Fibroblast of pulmonary artery (primary cell): ENCODE measurements around the gene TEX29.

Experiments used
- DNase-seq: peaks from one replicate; pipeline ENCODE4 v3.0.0-alpha.2; 2010; ENCODE audit warnings: low read depth
- H3K4me3 ChIP-seq: replicated peaks from 2 replicates; pipeline ENCODE4 v1.5.1; 2011; ENCODE audit warnings: low read depth, mild to moderate bottlenecking, control low read depth, low read length, moderate library complexity
- CTCF ChIP-seq: IDR thresholded peaks from 2 replicates; pipeline ENCODE4 v1.5.1; 2011; ENCODE audit warnings: mild to moderate bottlenecking, control low read depth, low read length, inconsistent platforms; ENCODE audit errors: missing control alignments

Gene TEX29

DNA sequence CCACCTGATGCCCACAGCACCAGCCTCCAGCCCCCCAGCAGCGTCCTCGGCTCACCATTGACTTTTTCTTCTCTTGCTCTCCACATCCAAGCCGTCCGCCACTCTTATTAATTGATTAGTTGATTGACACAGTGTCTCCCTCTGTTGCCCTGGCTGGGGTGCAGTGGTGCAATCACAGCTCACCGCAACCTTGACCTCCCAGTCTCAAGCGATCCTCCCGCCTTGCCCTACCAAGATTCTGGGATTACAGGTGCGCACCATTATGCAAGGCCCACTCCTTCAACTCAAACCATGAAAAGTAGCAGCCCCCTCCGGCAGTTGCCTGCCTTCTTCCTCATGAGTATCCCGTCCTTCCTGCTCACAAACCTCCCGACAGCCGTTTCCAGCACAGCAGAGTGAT lies 921 bp upstream of the TEX29 start:
- no peak overlapping the region for H3K4me3 ChIP-seq
- TF ChIP-seq CTCF: no peak
- DNase-seq: no peak

DNA sequence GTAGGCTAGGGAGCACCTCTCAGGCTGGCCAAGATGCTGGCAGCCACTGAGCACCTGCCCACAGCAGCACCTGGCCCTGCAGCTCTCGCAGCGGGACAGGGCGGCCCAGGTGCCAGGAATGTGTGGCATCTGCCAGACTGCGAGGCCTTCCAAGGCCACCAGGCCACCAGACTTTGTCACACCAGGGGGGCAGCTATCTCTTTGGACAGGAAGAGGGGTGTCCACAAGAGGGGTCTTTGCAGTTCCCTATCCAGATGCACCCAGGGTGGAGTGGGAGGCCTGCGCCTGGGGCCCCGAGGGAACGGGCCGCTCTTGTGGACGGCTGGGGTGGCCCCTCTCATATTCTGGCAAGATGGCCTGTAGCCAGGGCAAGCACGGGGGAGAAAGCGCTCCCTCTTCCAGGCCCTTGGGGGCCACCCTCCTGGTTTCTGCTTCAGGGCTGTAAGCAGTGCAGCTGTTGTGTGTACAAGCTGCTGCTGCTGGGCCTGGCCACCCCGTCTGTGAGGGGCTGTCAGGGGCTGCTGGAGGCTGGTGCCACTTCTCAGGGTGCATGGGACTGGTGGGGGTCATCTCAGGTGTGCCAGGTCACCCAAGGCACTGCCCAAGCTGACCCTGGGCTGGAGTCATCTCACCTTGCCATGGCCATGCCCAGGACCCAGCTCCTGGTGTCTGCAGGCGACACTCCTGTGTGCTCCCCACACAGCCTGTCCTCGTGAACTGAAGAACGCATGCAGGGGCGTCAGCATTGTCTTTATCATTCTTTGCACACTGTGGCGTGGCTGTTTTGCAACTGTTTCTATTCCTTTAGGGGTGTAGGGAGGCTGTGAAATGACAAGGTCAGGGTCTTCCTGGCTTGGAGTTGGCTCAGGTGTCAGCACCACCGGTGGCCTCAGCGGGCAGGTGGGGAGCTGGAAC lies 1.8 kb downstream of the TEX29 start:
- H3K4me3 ChIP-seq: no peak overlapping the region
- TF ChIP-seq CTCF: no peak
- no peak for DNase-seq

GRCh38 chr13:111322916-111323331 lies 2.5 kb downstream of the TEX29 start:
- H3K4me3 ChIP-seq: no peak overlapping the region
- DNase-seq: no peak
- TF ChIP-seq CTCF: no peak

DNA sequence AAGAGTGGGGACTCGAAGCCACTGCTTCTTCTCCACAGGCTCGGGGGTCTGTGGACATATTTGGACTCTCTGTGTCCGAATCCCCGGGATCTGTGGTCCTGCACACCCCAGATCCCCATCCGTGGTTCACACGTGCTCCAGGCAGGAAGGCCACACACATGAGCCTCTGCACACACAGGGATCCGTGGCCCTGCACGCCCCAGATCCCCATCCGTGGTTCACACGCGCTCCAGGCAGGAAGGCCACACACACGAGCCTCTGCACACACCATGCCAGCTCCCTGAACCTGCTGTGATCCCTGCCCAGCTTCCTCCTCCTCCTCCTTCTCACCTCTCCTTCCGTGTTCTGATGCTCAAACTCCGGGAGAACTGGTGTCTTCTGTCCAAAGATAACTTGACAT lies 3.1 kb downstream of the TEX29 start:
- DNase-seq: no peak
- no peak overlapping the region for H3K4me3 ChIP-seq
- no peak for TF ChIP-seq CTCF

DNA sequence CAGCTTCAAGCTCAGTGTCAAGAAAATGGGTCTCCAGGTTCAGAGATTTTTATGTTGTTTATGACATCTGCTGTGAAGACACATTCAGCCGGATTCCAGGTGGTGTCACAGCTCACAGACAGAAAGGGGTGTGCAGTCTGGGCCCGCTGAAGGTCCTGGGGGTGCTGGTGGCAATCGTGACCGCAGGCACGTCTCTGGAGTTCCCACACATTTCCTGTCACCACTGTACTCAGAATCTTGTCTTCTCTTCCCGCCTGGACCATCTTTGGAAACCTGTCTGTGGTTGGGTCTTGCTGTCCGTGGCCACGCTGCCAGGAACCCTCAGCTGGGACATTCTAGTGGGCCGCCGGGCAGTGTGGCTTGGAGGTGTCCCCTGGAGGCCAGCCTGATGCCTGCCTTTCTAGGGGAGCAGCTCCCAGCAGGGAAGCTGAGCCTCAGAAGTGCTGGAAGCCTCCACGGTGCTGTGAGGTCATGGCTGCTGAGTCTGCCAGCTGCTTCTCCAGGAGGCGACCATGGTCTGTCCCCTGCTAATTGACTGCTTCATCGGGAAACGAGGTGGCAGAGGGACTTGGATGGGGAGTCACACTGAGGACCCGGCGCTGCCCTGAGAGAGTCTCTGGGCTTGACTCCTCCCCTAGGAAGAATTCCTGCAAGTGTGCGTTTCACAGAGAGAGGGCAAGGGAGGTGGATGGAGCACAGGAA lies 3.7 kb downstream of the TEX29 start:
- no peak for DNase-seq
- H3K4me3 ChIP-seq: no peak overlapping the region
- TF ChIP-seq CTCF: no peak

DNA sequence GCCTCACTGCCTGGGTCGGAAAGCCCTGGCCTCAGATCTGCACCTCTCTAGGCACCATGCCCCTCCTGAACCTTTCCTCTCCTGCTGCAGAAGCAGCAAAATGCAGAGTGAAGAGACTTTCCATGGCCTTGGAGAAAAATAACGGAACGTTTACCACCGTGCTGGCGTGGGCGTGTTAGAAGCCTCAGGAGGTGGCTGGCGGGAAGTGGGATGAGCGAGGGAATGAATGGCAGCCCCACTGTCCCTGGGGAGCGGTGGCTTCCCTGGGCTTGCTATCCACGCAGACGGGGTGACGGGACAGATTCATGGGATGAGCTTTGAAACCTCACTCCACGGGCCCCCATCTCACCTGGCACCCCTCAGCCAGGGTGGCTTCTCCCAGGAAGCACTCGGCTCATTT lies 4.3 kb downstream of the TEX29 start:
- no peak for TF ChIP-seq CTCF
- DNase-seq: no peak
- H3K4me3 ChIP-seq: no peak overlapping the region
